GM12878 (cell line): Measurements from ENCODE around the gene ARL3. TPM values are rescaled to one million over a fixed set of nuclear protein-coding genes. Genes with fewer than 3 reads are reported as not detected.

Experiments
- ATAC-seq: fragments of 200-7000 bp; cut with Tn5 transposase; 3 replicates; pipeline ENCODE4 v1.9.1; 2020; ENCODE audit warnings: mild to moderate bottlenecking, moderate library complexity
- BruUV-seq: library from RNA; stranded (reverse); fragments of 400-500 nt; replicated peaks from 2 replicates; lab custom pipeline; 2021; lab: Mats Ljungman, UMichigan
- CTCF ChIA-PET: fragments of 300-600 bp; sonication (Branson Sonifier 250); formaldehyde crosslinking; extraction: SDS; loops from one replicate; lab custom pipeline; 2021; ENCODE audit warnings: inconsistent platforms; lab: Yijun Ruan, JAX
- POLR2A ChIA-PET: fragments of 350-600 bp; formaldehyde crosslinking; extraction: SDS; loops from one replicate; lab custom pipeline; 2021; ENCODE audit warnings: inconsistent platforms; lab: Charles Lee
- RAD21 ChIA-PET: fragments of 300-600 bp; sonication (Branson Sonifier 250); formaldehyde crosslinking; loops from one replicate; lab custom pipeline; 2023; ENCODE audit warnings: antibody characterized with exemption; ENCODE audit not compliant: unreplicated experiment; lab: Charles Lee
- SMC1A ChIA-PET: fragments of 300-600 bp; sonication (Branson Sonifier 250); formaldehyde crosslinking; loops from one replicate; lab custom pipeline; 2023; ENCODE audit not compliant: unreplicated experiment, uncharacterized antibody; lab: Charles Lee
- DNase-seq: peaks from one replicate; pipeline ENCODE4 v3.0.0-alpha.2; 2011; ENCODE audit warnings: low read depth, low spot score
- FAIRE-seq: peaks from 3 replicates; lab custom pipeline; 2011; peaks lifted over from hg19 to GRCh38; lab: Jason Lieb, UNC
- H2AFZ ChIP-seq: 2 replicates; pipeline ENCODE4 v1.6.0; 2011; ENCODE audit warnings: low read depth, low read length, control low read depth; ENCODE audit not compliant: control insufficient read depth
- H3K27ac ChIP-seq: 2 replicates; pipeline ENCODE4 v1.5.1; 2011; ENCODE audit warnings: control low read depth; ENCODE audit not compliant: control insufficient read depth, insufficient read depth
- H3K27me3 ChIP-seq, 2 experiments: replicated peaks in 1 of 2; 2 replicates each; pipeline versions ENCODE4 v1.6.0 to v1.6.1; 2011; ENCODE audit warnings: low read length in 1 of 2; ENCODE audit not compliant: control insufficient read depth in 2 of 2, insufficient read depth in 2 of 2
- H3K36me3 ChIP-seq, 2 experiments: 2 replicates each; pipeline ENCODE4 v1.5.1; 2011; ENCODE audit warnings: low read length in 1 of 2; ENCODE audit not compliant: control insufficient read depth in 2 of 2, insufficient read depth in 2 of 2
- H3K4me1 ChIP-seq: 2 replicates; pipeline ENCODE4 v1.6.1; 2011; ENCODE audit warnings: mild to moderate bottlenecking, low read length, moderate library complexity, mixed read lengths; ENCODE audit not compliant: control insufficient read depth, insufficient read depth
- H3K4me2 ChIP-seq: 2 replicates; pipeline ENCODE4 v1.6.0; 2011; ENCODE audit warnings: control low read depth; ENCODE audit not compliant: control insufficient read depth, insufficient read depth
- H3K4me3 ChIP-seq: fragments of 200-600 bp; sonication (generic); 2 replicates; pipeline ENCODE4 v1.5.1; 2016
- H3K79me2 ChIP-seq: 2 replicates; pipeline ENCODE4 v1.6.0; 2011; ENCODE audit warnings: low read length; ENCODE audit not compliant: control insufficient read depth, insufficient read depth
- H3K9ac ChIP-seq: 2 replicates; pipeline ENCODE4 v1.8.0; 2011; ENCODE audit warnings: low read length, control low read depth, mixed read lengths; ENCODE audit not compliant: control insufficient read depth, insufficient read depth
- H3K9me3 ChIP-seq: replicated peaks from 3 replicates; pipeline ENCODE4 v1.5.1; 2011; ENCODE audit warnings: mild to moderate bottlenecking, low read length; ENCODE audit not compliant: control insufficient read depth, insufficient read depth
- H4K20me1 ChIP-seq: 2 replicates; pipeline ENCODE4 v1.6.0; 2011; ENCODE audit not compliant: control insufficient read depth, insufficient read depth
- DPF2 ChIP-seq: fragments of 450-650 bp; IDR thresholded peaks from 2 replicates; pipeline ENCODE4 v1.6.1; 2017; ENCODE audit warnings: mild to moderate bottlenecking
- EED ChIP-seq: sonication (generic); IDR thresholded peaks from 2 replicates; pipeline ENCODE4 v1.6.1; 2016; ENCODE audit warnings: antibody characterized with exemption, low read depth
- HDAC2 ChIP-seq: fragments of 200-600 bp; sonication (generic); IDR thresholded peaks from 2 replicates; pipeline ENCODE4 v1.6.1; 2017
- HDAC6 ChIP-seq: fragments of 200-600 bp; sonication (generic); IDR thresholded peaks from one replicate; pipeline ENCODE4 v1.8.0; 2017; ENCODE audit warnings: antibody characterized with exemption; ENCODE audit not compliant: unreplicated experiment
- MEF2B ChIP-seq: fragments of 450-650 bp; IDR thresholded peaks from 2 replicates; pipeline ENCODE4 v1.6.1; 2018; ENCODE audit warnings: mild to moderate bottlenecking, moderate library complexity; ENCODE audit not compliant: partially characterized antibody, poor library complexity, severe bottlenecking
- NR2C2 ChIP-seq: IDR thresholded peaks from 2 replicates; pipeline ENCODE4 v1.6.1; 2011; ENCODE audit warnings: borderline replicate concordance, low read depth; ENCODE audit not compliant: control insufficient read depth, insufficient read length
- RAD21 ChIP-seq: IDR thresholded peaks from 2 replicates; pipeline ENCODE4 v1.6.1; 2011; ENCODE audit warnings: mild to moderate bottlenecking, low read depth, low read length, moderate library complexity; ENCODE audit not compliant: insufficient read depth
- RCOR1 ChIP-seq: conservative IDR thresholded peaks from 2 replicates; pipeline ENCODE4 v1.6.1; 2012; ENCODE audit warnings: low read depth, low read length, improper control_type of control experiment
- RUNX3 ChIP-seq: IDR thresholded peaks from 2 replicates; pipeline ENCODE4 v1.6.1; 2012; ENCODE audit warnings: low read length, inconsistent platforms
- SMAD1 ChIP-seq: fragments of 450-650 bp; IDR thresholded peaks from 2 replicates; pipeline ENCODE4 v1.6.1; 2018; ENCODE audit warnings: mild to moderate bottlenecking, low read depth; ENCODE audit not compliant: partially characterized antibody
- SMARCA5 ChIP-seq: fragments of 450-650 bp; IDR thresholded peaks from 2 replicates; pipeline ENCODE4 v1.6.1; 2017; ENCODE audit warnings: mild to moderate bottlenecking
- STAT3 ChIP-seq: IDR thresholded peaks from 2 replicates; pipeline ENCODE4 v1.6.1; 2011; ENCODE audit warnings: low read depth, low read length, improper control_type of control experiment
- TCF12 ChIP-seq: IDR thresholded peaks from 2 replicates; pipeline ENCODE4 v1.6.1; 2011; ENCODE audit warnings: low read depth, mild to moderate bottlenecking, low read length
- ZNF207 ChIP-seq: fragments of 450-650 bp; IDR thresholded peaks from 2 replicates; pipeline ENCODE4 v1.6.1; 2014; ENCODE audit warnings: antibody characterized with exemption, mild to moderate bottlenecking, borderline replicate concordance
- ZNF24 ChIP-seq: fragments of 450-650 bp; IDR thresholded peaks from 2 replicates; pipeline ENCODE4 v1.6.1; 2017; ENCODE audit warnings: antibody characterized with exemption, mild to moderate bottlenecking
- WGBS: methylation state at CpG from one replicate; pipeline ENCODE4 v1.1.6; 2016; ENCODE audit warnings: low lambda C conversion rate; ENCODE audit not compliant: insufficient replicate concordance, insufficient coverage; ENCODE audit errors: missing lambda C conversion rate; 5-methylcytosine and 5-hydroxymethylcytosine counted together
- in situ Hi-C: fragments of 300-500 bp; cut with MboI; formaldehyde crosslinking; loops from 9 replicates; pipeline ENCODE4 v1.14.3; 2018; ENCODE audit warnings: mixed read lengths
- intact Hi-C: fragments of 100-400 bp; cut with micrococcal nuclease; formaldehyde crosslinking; loops from one replicate; pipeline ENCODE4 v1.14.2; 2022; ENCODE audit not compliant: unreplicated experiment
- polyA plus RNA-seq, 11 experiments: library from polyadenylated mRNA; depleted of rRNA in 4 of 11; unstranded in 6 of 11; stranded (reverse) in 5 of 11; fragments of >200 nt; fragmentation: Nextera tagmentation in 4 of 11; fragmentation: Illumina TruSeq in 1 of 11; extraction: Ambion mirVana in 4 of 11; extraction: Trizol in 1 of 11; gene quantifications; 1 replicate in 1 of 11; 2 replicates in 10 of 11; pipeline versions ENCODE4 v1.2.1 to v1.2.3, GENCODE V29; 2011 to 2016; ENCODE audit warnings: inconsistent platforms in 2 of 11, missing spikeins in 2 of 11, low read depth in 1 of 11
- total RNA-seq, 4 experiments: library from RNA; depleted of rRNA in 3 of 4; stranded (reverse); fragments of >200 nt in 3 of 4; fragmentation: Illumina TruSeq in 1 of 4; extraction: Trizol in 1 of 4; gene quantifications; 2 replicates each; pipeline versions ENCODE4 v1.2.1 to v1.2.3, GENCODE V29; 2013 to 2021
- TF ChIP-seq, protein P1 (sequence below), 3 experiments: IDR thresholded peaks in 2 of 3; conservative IDR thresholded peaks in 1 of 3; 2 replicates each; pipeline ENCODE4 v1.5.1; 2011; ENCODE audit warnings: low read depth in 3 of 3, low read length in 3 of 3, mild to moderate bottlenecking in 3 of 3, control low read depth in 2 of 3, moderate library complexity in 2 of 3, inconsistent platforms in 1 of 3, mixed read lengths in 1 of 3; ENCODE audit not compliant: control insufficient read depth in 2 of 3, insufficient read depth in 1 of 3; ENCODE audit errors: extremely low read depth in 1 of 3
- TF ChIP-seq, protein P2 (sequence below): IDR thresholded peaks from 2 replicates; pipeline ENCODE4 v1.6.1; 2011; ENCODE audit warnings: low read depth, mild to moderate bottlenecking, low read length, moderate library complexity, borderline replicate concordance; ENCODE audit errors: extremely low read depth

The ARL3 gene
- total and polyA plus RNA-seq, 10 of the 15 experiments (the other 5 are each of a cell fraction or from before 2014, with no cell fraction given) = 4.9 to 26.1 (median 11.0) TPM

DNA sequence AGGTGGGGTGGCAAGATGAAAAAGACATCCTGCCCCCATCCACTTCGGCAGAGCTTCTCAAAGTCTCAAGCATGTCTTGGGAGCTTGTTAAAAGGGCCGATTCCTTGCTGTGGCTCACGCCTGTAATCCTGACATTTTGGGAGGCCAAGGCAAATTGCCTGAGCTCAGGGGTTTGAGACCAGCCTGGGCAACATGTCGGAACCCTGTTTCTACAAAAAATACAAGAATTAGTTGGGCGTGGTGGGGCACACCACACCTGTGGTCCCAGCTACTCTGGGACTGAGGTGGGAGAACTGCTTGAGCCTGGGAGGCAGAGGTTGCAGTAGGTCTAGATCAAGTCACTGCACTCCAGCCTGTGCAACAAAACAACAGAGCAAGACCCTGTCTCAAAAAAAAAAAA lies 55.4 kb downstream of the ARL3 start:
- ChIA-PET RAD21 (interaction anchor here (0.9 to 4.8 kb wide), 3 partner anchors 8 to 55 kb away, joined by 3 to 65 read pairs (median 35); partner anchors contain the start of genes ARL3 and SFXN2), CTCF (interaction anchor here (0.7 to 9.4 kb wide), 2 partner anchors 8 to 18 kb away, joined by 3 to 82 read pairs; no protein-coding TSS in a partner anchor), POLR2A (interaction anchor here (0.6 to 4.1 kb wide), 4 partner anchors 9 to 50 kb away, joined by 3 to 52 read pairs (median 6); no protein-coding TSS in a partner anchor), SMC1A (interaction anchor here (0.7 to 4.6 kb wide), 5 partner anchors 9 to 55 kb away, joined by 4 to 45 read pairs (median 5); partner anchors contain the start of genes ARL3 and TRIM8)
- Histone ChIP-seq H3K4me3 (no peak overlapping the region), H3K27me3 (no peaks in the 10 kb centered on the region), H3K4me2 (no peak overlapping the region), H3K27ac (no peak overlapping the region), H4K20me1 (no peaks in the 10 kb centered on the region), H3K9me3 (no peaks in the 10 kb centered on the region), H3K9ac (no peak overlapping the region), H3K79me2 (peaks cover 8% of the 10 kb centered on the region), H3K36me3 (peaks cover 20 to 29% of the 10 kb centered on the region in 2 experiments; a peak in 3 of 4 replicates), H2AFZ (no peak overlapping the region), H3K4me1 (peaks cover 24% of the 10 kb centered on the region)
- in situ Hi-C loops (no loop called here), intact Hi-C loops (no loop called here)
- ATAC-seq (no peak), DNase-seq (no peak), FAIRE-seq (no peak)
- WGBS = 79% methylated on average over 5 of the region's 5 CpGs
- no peak for TF ChIP-seq ZNF24
- TF ChIP-seq SMARCA5 = no peak
- no peak for TF ChIP-seq RCOR1
- TF ChIP-seq DPF2 = no peak
- TF ChIP-seq TCF12 = no peak
- TF ChIP-seq, protein P1, sequence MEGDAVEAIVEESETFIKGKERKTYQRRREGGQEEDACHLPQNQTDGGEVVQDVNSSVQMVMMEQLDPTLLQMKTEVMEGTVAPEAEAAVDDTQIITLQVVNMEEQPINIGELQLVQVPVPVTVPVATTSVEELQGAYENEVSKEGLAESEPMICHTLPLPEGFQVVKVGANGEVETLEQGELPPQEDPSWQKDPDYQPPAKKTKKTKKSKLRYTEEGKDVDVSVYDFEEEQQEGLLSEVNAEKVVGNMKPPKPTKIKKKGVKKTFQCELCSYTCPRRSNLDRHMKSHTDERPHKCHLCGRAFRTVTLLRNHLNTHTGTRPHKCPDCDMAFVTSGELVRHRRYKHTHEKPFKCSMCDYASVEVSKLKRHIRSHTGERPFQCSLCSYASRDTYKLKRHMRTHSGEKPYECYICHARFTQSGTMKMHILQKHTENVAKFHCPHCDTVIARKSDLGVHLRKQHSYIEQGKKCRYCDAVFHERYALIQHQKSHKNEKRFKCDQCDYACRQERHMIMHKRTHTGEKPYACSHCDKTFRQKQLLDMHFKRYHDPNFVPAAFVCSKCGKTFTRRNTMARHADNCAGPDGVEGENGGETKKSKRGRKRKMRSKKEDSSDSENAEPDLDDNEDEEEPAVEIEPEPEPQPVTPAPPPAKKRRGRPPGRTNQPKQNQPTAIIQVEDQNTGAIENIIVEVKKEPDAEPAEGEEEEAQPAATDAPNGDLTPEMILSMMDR (IDR thresholded peaks at IDR 0.05 in 2 of 3, conservative IDR thresholded peaks at IDR 0.05 in 1 of 3; ENCODE audit: control insufficient read depth in 2 of 3, extremely low read depth in 1 of 3, insufficient read depth in 1 of 3, low read depth in 3 of 3, low read length in 3 of 3) = no peak
- no peak for TF ChIP-seq MEF2B
- TF ChIP-seq RAD21 = no peak
- TF ChIP-seq SMAD1 = no peak
- TF ChIP-seq RUNX3 = no peak
- no peak for TF ChIP-seq NR2C2
- TF ChIP-seq, protein P2, sequence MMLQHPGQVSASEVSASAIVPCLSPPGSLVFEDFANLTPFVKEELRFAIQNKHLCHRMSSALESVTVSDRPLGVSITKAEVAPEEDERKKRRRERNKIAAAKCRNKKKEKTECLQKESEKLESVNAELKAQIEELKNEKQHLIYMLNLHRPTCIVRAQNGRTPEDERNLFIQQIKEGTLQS = no peak
- no peak for TF ChIP-seq HDAC6
- no peak for TF ChIP-seq HDAC2
- no peak for TF ChIP-seq EED
- TF ChIP-seq STAT3 = no peak
- TF ChIP-seq ZNF207 = no peak
- BruUV-seq = no TSS peak
